ENCODE results near the gene TLR9. TPM values are rescaled to one million over a fixed set of nuclear protein-coding genes. Genes with fewer than 3 reads are reported as not detected.

Gene TLR9
- total and polyA plus RNA-seq, 2 donors (not counting 1 experiment from before 2014, with no cell fraction given) = under 0.01 TPM; not detected in 1

DNA sequence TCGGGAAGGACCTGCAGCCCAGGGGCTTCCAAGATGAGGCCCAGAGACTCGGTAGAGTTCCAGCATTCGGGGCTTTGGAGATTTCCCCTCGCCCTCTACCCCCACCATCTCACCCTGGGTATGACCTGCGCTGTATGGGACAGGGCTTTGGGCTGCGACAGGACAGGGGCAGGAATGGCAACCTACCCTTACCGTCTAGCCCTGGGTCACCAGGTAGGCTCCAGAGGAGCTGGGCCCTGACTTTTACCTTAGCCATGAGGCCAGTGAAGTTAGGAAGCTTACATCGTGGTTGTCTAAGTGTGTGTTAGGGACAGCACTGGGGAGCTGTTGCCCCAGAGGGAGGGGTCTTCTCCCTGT lies 20.8 kb upstream of the TLR9 start:
- no peak for DNase-seq (ENCODE audit: low read depth in 2 of 2)
- no peak for TF ChIP-seq EZH2 (IDR thresholded peaks at IDR 0.05; ENCODE audit: low read length, missing control alignments)
- TF ChIP-seq, protein P1, sequence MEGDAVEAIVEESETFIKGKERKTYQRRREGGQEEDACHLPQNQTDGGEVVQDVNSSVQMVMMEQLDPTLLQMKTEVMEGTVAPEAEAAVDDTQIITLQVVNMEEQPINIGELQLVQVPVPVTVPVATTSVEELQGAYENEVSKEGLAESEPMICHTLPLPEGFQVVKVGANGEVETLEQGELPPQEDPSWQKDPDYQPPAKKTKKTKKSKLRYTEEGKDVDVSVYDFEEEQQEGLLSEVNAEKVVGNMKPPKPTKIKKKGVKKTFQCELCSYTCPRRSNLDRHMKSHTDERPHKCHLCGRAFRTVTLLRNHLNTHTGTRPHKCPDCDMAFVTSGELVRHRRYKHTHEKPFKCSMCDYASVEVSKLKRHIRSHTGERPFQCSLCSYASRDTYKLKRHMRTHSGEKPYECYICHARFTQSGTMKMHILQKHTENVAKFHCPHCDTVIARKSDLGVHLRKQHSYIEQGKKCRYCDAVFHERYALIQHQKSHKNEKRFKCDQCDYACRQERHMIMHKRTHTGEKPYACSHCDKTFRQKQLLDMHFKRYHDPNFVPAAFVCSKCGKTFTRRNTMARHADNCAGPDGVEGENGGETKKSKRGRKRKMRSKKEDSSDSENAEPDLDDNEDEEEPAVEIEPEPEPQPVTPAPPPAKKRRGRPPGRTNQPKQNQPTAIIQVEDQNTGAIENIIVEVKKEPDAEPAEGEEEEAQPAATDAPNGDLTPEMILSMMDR (conservative IDR thresholded peaks at IDR 0.05 in 1 of 2, IDR thresholded peaks at IDR 0.05 in 1 of 2; ENCODE audit: low read depth in 1 of 2, low read length in 2 of 2) = no peak
- Histone ChIP-seq H3K4me2 (ENCODE audit: extremely low read depth, insufficient read depth, low read length) (peak overlapping the region; percentile 92), H3K4me1 (ENCODE audit: control insufficient read depth, extremely low read depth, insufficient read depth, low read length) (peaks cover 2% of the 10 kb centered on the region), H3K9ac (ENCODE audit: insufficient read depth, low read length) (no peak overlapping the region), H3K9me3 (ENCODE audit: control insufficient read depth, insufficient read depth, low read depth, low read length) (no peaks in the 10 kb centered on the region), H3K4me3 (replicated peaks in 1 of 4; ENCODE audit: control extremely low read depth in 1 of 4, insufficient read depth in 1 of 4, low read depth in 3 of 4, low read length in 4 of 4) (peak overlapping the region; percentile 32 to 67 (median 57)), H3K36me3 (ENCODE audit: control insufficient read depth, insufficient read depth, low read length) (peaks cover 12% of the 10 kb centered on the region), H3K79me2 (ENCODE audit: control insufficient read depth, insufficient read depth, low read length) (no peaks in the 10 kb centered on the region), H3K27me3 (ENCODE audit: control insufficient read depth, insufficient read depth, low read length) (no peaks in the 10 kb centered on the region), H2AFZ (ENCODE audit: low read length) (no peak overlapping the region), H4K20me1 (ENCODE audit: control insufficient read depth, extremely low read depth, insufficient read depth, low read length) (no peaks in the 10 kb centered on the region), H3K27ac (ENCODE audit: insufficient read depth, low read length) (no peak overlapping the region)

DNA sequence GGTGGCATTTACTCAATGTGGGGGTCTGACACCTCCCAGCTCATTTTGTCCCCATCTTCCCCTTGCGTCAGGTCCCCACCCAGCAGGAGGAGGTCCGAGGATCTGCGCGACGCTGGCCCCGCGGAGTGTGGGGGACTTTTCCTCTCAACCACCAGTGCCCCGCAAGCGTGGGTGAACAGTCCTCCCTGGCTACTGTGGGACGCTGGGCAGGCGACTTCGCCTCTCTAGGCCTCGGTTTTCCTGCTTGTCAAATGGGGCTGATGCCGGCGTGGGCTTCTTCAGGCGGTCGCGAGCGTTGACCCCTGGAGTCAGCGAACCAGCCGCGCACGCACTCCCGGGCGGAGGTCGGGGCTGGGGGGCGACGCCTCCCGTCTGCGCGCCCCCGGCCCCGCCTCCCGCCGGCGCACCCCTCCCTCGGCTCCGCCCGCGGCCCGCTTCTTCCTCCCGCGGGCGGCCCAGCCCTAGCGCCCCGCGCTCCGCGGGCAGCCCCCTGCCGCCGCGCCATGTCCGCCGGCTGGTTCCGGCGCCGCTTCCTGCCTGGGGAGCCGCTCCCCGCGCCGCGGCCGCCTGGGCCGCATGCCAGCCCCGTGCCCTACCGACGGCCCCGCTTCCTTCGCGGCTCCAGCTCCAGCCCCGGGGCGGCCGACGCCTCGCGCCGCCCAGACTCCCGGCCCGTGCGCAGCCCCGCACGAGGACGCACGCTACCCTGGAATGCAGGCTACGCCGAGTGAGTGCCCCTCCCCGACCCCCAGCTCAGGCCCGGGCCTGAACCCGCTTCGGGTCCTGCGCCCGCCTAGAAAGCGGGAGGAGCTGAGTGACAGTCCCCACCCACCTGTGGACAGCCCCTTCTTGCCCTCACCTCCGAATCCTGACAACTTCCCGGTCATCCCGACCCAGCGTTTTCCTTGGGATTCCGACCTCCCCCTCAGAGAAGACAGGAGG lies 20.1 kb upstream of the TLR9 start, which contains the start of gene PPM1M:
Gene PPM1M, plus strand, starts transcription at position 438 of the 942 bp plus-strand sequence. Its CDS starts 66 bp downstream, at position 504.
- Histone ChIP-seq H4K20me1 (ENCODE audit: control insufficient read depth, extremely low read depth, insufficient read depth, low read length) (no peaks in the 10 kb centered on the region), H3K27ac (ENCODE audit: insufficient read depth, low read length) (peak within 1 kb of the TSS; percentile 42), H3K9ac (ENCODE audit: insufficient read depth, low read length) (peak within 1 kb of the TSS; percentile 59), H3K36me3 (ENCODE audit: control insufficient read depth, insufficient read depth, low read length) (peaks cover 12% of the 10 kb centered on the region), H3K27me3 (ENCODE audit: control insufficient read depth, insufficient read depth, low read length) (no peaks in the 10 kb centered on the region), H3K4me3 (replicated peaks in 1 of 4; ENCODE audit: control extremely low read depth in 1 of 4, insufficient read depth in 1 of 4, low read depth in 3 of 4, low read length in 4 of 4) (peak within 1 kb of the TSS; percentile 46 to 67 (median 58)), H3K4me2 (ENCODE audit: extremely low read depth, insufficient read depth, low read length) (peak within 1 kb of the TSS; percentile 92), H3K9me3 (ENCODE audit: control insufficient read depth, insufficient read depth, low read depth, low read length) (no peaks in the 10 kb centered on the region), H3K79me2 (ENCODE audit: control insufficient read depth, insufficient read depth, low read length) (no peaks in the 10 kb centered on the region), H3K4me1 (ENCODE audit: control insufficient read depth, extremely low read depth, insufficient read depth, low read length) (peaks cover 5% of the 10 kb centered on the region), H2AFZ (ENCODE audit: low read length) (peak within 1 kb of the TSS; percentile 80)
- DNase-seq (ENCODE audit: low read depth in 2 of 2) = peak; percentile 41 to 48
- TF ChIP-seq EZH2 (IDR thresholded peaks at IDR 0.05; ENCODE audit: low read length, missing control alignments) = no peak
- TF ChIP-seq, protein P1 (conservative IDR thresholded peaks at IDR 0.05 in 1 of 2, IDR thresholded peaks at IDR 0.05 in 1 of 2; ENCODE audit: low read depth in 1 of 2, low read length in 2 of 2) = no peak

DNA sequence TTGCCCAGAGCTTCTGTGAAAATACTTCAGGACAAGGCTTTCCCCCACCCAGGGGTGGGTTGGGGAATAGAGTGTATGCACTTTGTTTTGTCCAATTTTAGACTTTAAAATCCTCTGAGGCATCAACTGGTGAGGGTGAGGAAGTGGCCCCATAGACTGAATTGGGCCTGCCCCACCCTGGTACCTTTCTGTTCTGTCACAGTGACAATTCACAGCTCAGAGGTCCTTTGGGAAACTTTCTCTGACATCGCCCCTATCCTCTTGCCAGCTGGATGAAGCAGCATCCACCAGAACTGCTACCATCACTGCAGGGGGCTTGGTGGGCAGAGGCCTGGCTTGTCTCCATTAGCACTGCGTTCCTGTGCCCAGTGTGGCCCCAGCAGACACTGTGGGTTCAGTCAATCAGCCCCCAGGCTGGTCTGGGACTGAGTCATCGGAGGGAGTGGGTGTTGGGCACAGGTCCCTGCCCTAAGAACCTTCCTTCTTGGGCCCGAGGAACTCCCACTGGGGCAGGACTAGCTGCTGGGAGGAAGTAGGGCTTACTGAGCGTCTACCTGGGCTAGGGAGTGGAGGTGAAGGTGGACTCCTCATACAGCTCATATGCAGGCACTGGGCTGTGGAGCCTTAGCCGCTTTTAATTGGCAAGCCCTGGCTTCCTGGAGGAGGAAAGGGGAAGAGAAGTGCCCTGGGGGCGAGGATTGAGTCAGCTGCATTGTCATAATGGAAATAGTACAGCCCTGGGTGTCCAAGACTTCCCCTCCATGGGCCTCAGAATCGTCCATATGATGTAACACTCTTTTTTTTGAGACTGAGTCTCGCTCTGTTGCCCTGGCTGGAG lies 18.6 kb upstream of the TLR9 start:
- Histone ChIP-seq H3K36me3 (ENCODE audit: control insufficient read depth, insufficient read depth, low read length) (peaks cover 8% of the 10 kb centered on the region), H3K27ac (ENCODE audit: insufficient read depth, low read length) (no peak overlapping the region), H3K4me1 (ENCODE audit: control insufficient read depth, extremely low read depth, insufficient read depth, low read length) (peaks cover 12% of the 10 kb centered on the region), H3K9me3 (ENCODE audit: control insufficient read depth, insufficient read depth, low read depth, low read length) (no peaks in the 10 kb centered on the region), H2AFZ (ENCODE audit: low read length) (no peak overlapping the region), H3K4me2 (ENCODE audit: extremely low read depth, insufficient read depth, low read length) (no peak overlapping the region), H4K20me1 (ENCODE audit: control insufficient read depth, extremely low read depth, insufficient read depth, low read length) (no peaks in the 10 kb centered on the region), H3K4me3 (replicated peaks in 1 of 4; ENCODE audit: control extremely low read depth in 1 of 4, insufficient read depth in 1 of 4, low read depth in 3 of 4, low read length in 4 of 4) (no peak overlapping the region), H3K9ac (ENCODE audit: insufficient read depth, low read length) (no peak overlapping the region), H3K79me2 (ENCODE audit: control insufficient read depth, insufficient read depth, low read length) (peaks cover 1% of the 10 kb centered on the region), H3K27me3 (ENCODE audit: control insufficient read depth, insufficient read depth, low read length) (no peaks in the 10 kb centered on the region)
- peak; percentile 19 for DNase-seq (ENCODE audit: low read depth in 2 of 2)
- TF ChIP-seq, protein P1 (conservative IDR thresholded peaks at IDR 0.05 in 1 of 2, IDR thresholded peaks at IDR 0.05 in 1 of 2; ENCODE audit: low read depth in 1 of 2, low read length in 2 of 2) = no peak
- TF ChIP-seq EZH2 (IDR thresholded peaks at IDR 0.05; ENCODE audit: low read length, missing control alignments) = no peak

Data from fibroblast of lung (primary cell).